Left kidney (tissue), 2 donors: ENCODE results near the gene GNG7. TPM values are rescaled to one million over a fixed set of nuclear protein-coding genes. Genes with fewer than 3 reads are reported as not detected.
"Not testable (repeated sequence)": the region's sequence is repeated elsewhere in the genome, so short reads cannot be mapped to it uniquely, and the experiment has no call there.

ENCODE experiments used
- DNase-seq: peaks from one replicate; pipeline ENCODE4 v3.0.0-alpha.2; 2013
- polyA plus RNA-seq: library from polyadenylated mRNA; unstranded; fragments of 120-200 nt; gene quantifications from one replicate; pipeline ENCODE4 v1.2.1, GENCODE V29; 2013; ENCODE audit not compliant: insufficient read length

The GNG7 gene
- polyA plus RNA-seq, 1 donor: 5.4 TPM

GRCh38 chr19:2484178-2484937 is 218.1 kb downstream of the GNG7 start:
- no peak for DNase-seq

GRCh38 chr19:2483484-2484151 is 218.9 kb downstream of the GNG7 start:
- no peak for DNase-seq

- no peak for DNase-seq
These were observed 219.4 kb downstream of the GNG7 start for GRCh38 chr19:2483084-2483483.

GRCh38 chr19:2482354-2483038 is 220.0 kb downstream of the GNG7 start:
- no peak for DNase-seq

GRCh38 chr19:2481466-2481865 is 221.0 kb downstream of the GNG7 start:
- no peak for DNase-seq

GRCh38 chr19:2479556-2480194 is 222.8 kb downstream of the GNG7 start:
- no peak for DNase-seq

- no peak for DNase-seq
These were observed 223.5 kb downstream of the GNG7 start for GRCh38 chr19:2478756-2479555.

- no peak for DNase-seq
These were observed 224.2 kb downstream of the GNG7 start for GRCh38 chr19:2478278-2478755.

- DNase-seq: no peak
These were observed 224.7 kb downstream of the GNG7 start for GRCh38 chr19:2477732-2478191.

GRCh38 chr19:2477141-2477710 is 225.3 kb downstream of the GNG7 start:
- DNase-seq: no peak

GRCh38 chr19:2476451-2477140 is 225.9 kb downstream of the GNG7 start:
- no peak for DNase-seq

- DNase-seq: peak; percentile 98
These were observed 226.6 kb downstream of the GNG7 start, which contains the start of gene GADD45B for GRCh38 chr19:2475702-2476450. Gene GADD45B, plus strand, starts transcription at chr19:2476127. Its CDS starts 232 bp downstream, at chr19:2476359.

- no peak for DNase-seq
These were observed 227.3 kb downstream of the GNG7 start for GRCh38 chr19:2475018-2475701.

GRCh38 chr19:2474232-2475017 is 228.1 kb downstream of the GNG7 start:
- peak; percentile 79 for DNase-seq

GRCh38 chr19:2469915-2470200 is 232.6 kb downstream of the GNG7 start:
- not testable (repeated sequence) for DNase-seq

- DNase-seq: no peak
These were observed 233.2 kb downstream of the GNG7 start for GRCh38 chr19:2469102-2469914.

GRCh38 chr19:2468596-2468995 is 233.9 kb downstream of the GNG7 start:
- DNase-seq: no peak
